Fibroblast of lung (primary cell): ENCODE measurements around the gene NCF4. TPM values are rescaled to one million over a fixed set of nuclear protein-coding genes. Genes with fewer than 3 reads are reported as not detected.

Source experiments
- DNase-seq, 2 donors: peaks; one replicate each; pipeline versions ENCODE4 v3.0.0 to v3.0.0-alpha.2; 2010; ENCODE audit warnings: low read depth in 2 of 2
- H2AFZ ChIP-seq: 2 replicates; pipeline ENCODE4 v1.5.1; 2012; ENCODE audit warnings: low read length, control low read depth, inconsistent platforms
- H3K27ac ChIP-seq: 2 replicates; pipeline ENCODE4 v1.5.1; 2011; ENCODE audit warnings: low read length, control low read depth; ENCODE audit not compliant: insufficient read depth
- H3K27me3 ChIP-seq: 2 replicates; pipeline ENCODE4 v1.5.1; 2011; ENCODE audit warnings: mild to moderate bottlenecking, low read length; ENCODE audit not compliant: control insufficient read depth, insufficient read depth
- H3K36me3 ChIP-seq: 2 replicates; pipeline ENCODE4 v1.5.1; 2011; ENCODE audit warnings: low read length; ENCODE audit not compliant: control insufficient read depth, insufficient read depth
- H3K4me1 ChIP-seq: 2 replicates; pipeline ENCODE4 v1.5.1; 2011; ENCODE audit warnings: low read length; ENCODE audit not compliant: control insufficient read depth, insufficient read depth; ENCODE audit errors: extremely low read depth
- H3K4me2 ChIP-seq: 2 replicates; pipeline ENCODE4 v1.5.1; 2011; ENCODE audit warnings: low read length, control low read depth; ENCODE audit not compliant: insufficient read depth; ENCODE audit errors: extremely low read depth
- H3K4me3 ChIP-seq, 4 experiments: fragments of 200-600 bp in 1 of 4; sonication (generic) in 1 of 4; replicated peaks in 1 of 4; 2 replicates each; pipeline ENCODE4 v1.5.1; 2011 to 2016; ENCODE audit warnings: low read length in 4 of 4, low read depth in 3 of 4, mild to moderate bottlenecking in 3 of 4, control low read depth in 2 of 4, inconsistent platforms in 1 of 4, mixed read lengths in 1 of 4; ENCODE audit not compliant: insufficient read depth in 1 of 4; ENCODE audit errors: control extremely low read depth in 1 of 4
- H3K79me2 ChIP-seq: 2 replicates; pipeline ENCODE4 v1.5.1; 2012; ENCODE audit warnings: mild to moderate bottlenecking, low read length, inconsistent platforms; ENCODE audit not compliant: control insufficient read depth, insufficient read depth
- H3K9ac ChIP-seq: 2 replicates; pipeline ENCODE4 v1.5.1; 2011; ENCODE audit warnings: mild to moderate bottlenecking, low read length, control low read depth; ENCODE audit not compliant: insufficient read depth
- H3K9me3 ChIP-seq: 2 replicates; pipeline ENCODE4 v1.5.1; 2012; ENCODE audit warnings: low read depth, low read length; ENCODE audit not compliant: control insufficient read depth, insufficient read depth
- H4K20me1 ChIP-seq: 2 replicates; pipeline ENCODE4 v1.5.1; 2011; ENCODE audit warnings: low read length; ENCODE audit not compliant: control insufficient read depth, insufficient read depth; ENCODE audit errors: extremely low read depth
- CTCF ChIP-seq, 2 donors: IDR thresholded peaks in 1 of 2; conservative IDR thresholded peaks in 1 of 2; 1 replicate in 1 of 2; 2 replicates in 1 of 2; pipeline ENCODE4 v1.5.1; 2011 to 2012; ENCODE audit warnings: low read length in 2 of 2, control low read depth in 1 of 2, inconsistent platforms in 1 of 2, low read depth in 1 of 2, mild to moderate bottlenecking in 1 of 2
- EZH2 ChIP-seq: IDR thresholded peaks from 2 replicates; pipeline ENCODE4 v1.5.1; 2012; ENCODE audit warnings: low read length, control low read depth, mild to moderate bottlenecking; ENCODE audit errors: missing control alignments
- polyA plus RNA-seq, 2 donors: library from polyadenylated mRNA; depleted of rRNA in 1 of 2; stranded (reverse) in 1 of 2; unstranded in 1 of 2; fragments of >200 nt; gene quantifications; 2 replicates each; pipeline ENCODE4 v1.2.1, GENCODE V29; 2011 to 2012; ENCODE audit warnings: missing spikeins in 1 of 2
- total RNA-seq: library from RNA; depleted of rRNA; stranded (reverse); fragments of >200 nt; gene quantifications from 2 replicates; pipeline ENCODE4 v1.2.1, GENCODE V29; 2014

The NCF4 gene
- total and polyA plus RNA-seq, 2 donors (not counting 1 experiment from before 2014, with no cell fraction given): not detected

GRCh38 chr22:36830601-36831000 lies 30.2 kb upstream of the NCF4 start:
- Histone ChIP-seq H3K4me3 (no peak overlapping the region), H3K9me3 (no peaks in the 10 kb centered on the region), H4K20me1 (no peaks in the 10 kb centered on the region), H2AFZ (no peak overlapping the region), H3K27ac (no peak overlapping the region), H3K79me2 (no peaks in the 10 kb centered on the region), H3K36me3 (no peaks in the 10 kb centered on the region), H3K4me2 (no peak overlapping the region), H3K27me3 (no peaks in the 10 kb centered on the region), H3K9ac (no peak overlapping the region), H3K4me1 (no peaks in the 10 kb centered on the region)
- DNase-seq: no peak
- no peak for TF ChIP-seq EZH2

GRCh38 chr22:36831206-36831605 lies 29.6 kb upstream of the NCF4 start:
- Histone ChIP-seq H3K9ac (no peak overlapping the region), H3K27ac (no peak overlapping the region), H3K36me3 (no peaks in the 10 kb centered on the region), H3K4me3 (no peak overlapping the region), H3K79me2 (no peaks in the 10 kb centered on the region), H3K9me3 (no peaks in the 10 kb centered on the region), H4K20me1 (no peaks in the 10 kb centered on the region), H3K4me2 (no peak overlapping the region), H3K27me3 (no peaks in the 10 kb centered on the region), H3K4me1 (no peaks in the 10 kb centered on the region), H2AFZ (no peak overlapping the region)
- DNase-seq: no peak
- no peak for TF ChIP-seq EZH2

- Histone ChIP-seq H3K9me3 (no peaks in the 10 kb centered on the region), H3K27me3 (no peaks in the 10 kb centered on the region)
Measured at GRCh38 chr22:36831717-36832116, 29.1 kb upstream of the NCF4 start.

More at GRCh38 chr22:36831717-36832116, 29.1 kb upstream of the NCF4 start:
- H4K20me1 ChIP-seq: no peaks in the 10 kb centered on the region
- H3K9ac ChIP-seq: no peak overlapping the region
- no peak overlapping the region for H3K4me2 ChIP-seq
- no peak overlapping the region for H3K27ac ChIP-seq
- H3K79me2 ChIP-seq: no peaks in the 10 kb centered on the region
- no peaks in the 10 kb centered on the region for H3K36me3 ChIP-seq
- no peak for DNase-seq
- TF ChIP-seq EZH2: no peak
- no peak for TF ChIP-seq CTCF (conservative IDR thresholded peaks at IDR 0.05 in 1 of 2, IDR thresholded peaks at IDR 0.05 in 1 of 2; ENCODE audit: low read depth in 1 of 2, low read length in 2 of 2)
- no peak overlapping the region for H3K4me3 ChIP-seq
- no peaks in the 10 kb centered on the region for H3K4me1 ChIP-seq
- no peak overlapping the region for H2AFZ ChIP-seq
